ENCODE data around the gene ELOF1. TPM values are rescaled to one million over a fixed set of nuclear protein-coding genes. Genes with fewer than 3 reads are reported as not detected.

ELOF1 gene
- total and polyA plus RNA-seq, 2 of the 4 experiments (the other 2 are of a cell fraction), result 62.4 to 96.8 TPM

GRCh38 chr19:11594084-11594483 is 35.1 kb upstream of the ELOF1 start:
- TF ChIP-seq USF2 (IDR thresholded peaks at IDR 0.05; ENCODE audit: low read depth, low read length) (no peak), MAFK (IDR thresholded peaks at IDR 0.05; ENCODE audit: low read depth, low read length) (no peak; the same call in 1 of the 2 replicates), NFE2L2 (IDR thresholded peaks at IDR 0.05; ENCODE audit: low read depth, low read length) (no peak), RFX5 (IDR thresholded peaks at IDR 0.05; ENCODE audit: low read depth, low read length) (no peak), MXI1 (IDR thresholded peaks at IDR 0.05; ENCODE audit: borderline replicate concordance, low read depth, low read length) (no peak), BHLHE40 (IDR thresholded peaks at IDR 0.05; ENCODE audit: low read depth, low read length) (no peak), CEBPB (IDR thresholded peaks at IDR 0.05; ENCODE audit: low read depth, low read length) (no peak), POLR2A (IDR thresholded peaks at IDR 0.05; ENCODE audit: low read depth, low read length) (no peak), CTCF (conservative IDR thresholded peaks at IDR 0.05; ENCODE audit: low read depth, low read length) (no peak), ELK1 (IDR thresholded peaks at IDR 0.05; ENCODE audit: borderline replicate concordance, low read depth, low read length) (no peak), RAD21 (IDR thresholded peaks at IDR 0.05; ENCODE audit: low read length) (no peak), MAZ (IDR thresholded peaks at IDR 0.05; ENCODE audit: borderline replicate concordance, low read depth, low read length) (no peak), CHD1 (IDR thresholded peaks at IDR 0.05; ENCODE audit: low read depth, low read length) (no peak), RCOR1 (IDR thresholded peaks at IDR 0.05; ENCODE audit: insufficient replicate concordance, low read length) (no peak)
- CTCF ChIA-PET, result no interaction called here

More at GRCh38 chr19:11594084-11594483, 35.1 kb upstream of the ELOF1 start:
- H3K79me1 ChIP-seq (ENCODE audit: low read depth in 1 of 2, low read length in 2 of 2), result peaks cover 4 to 14% of the 10 kb centered on the region in 2 experiments; a peak in 3 of 4 replicates
- no peaks in the 10 kb centered on the region; the same call in 1 of the 2 replicates for H3K36me3 ChIP-seq (ENCODE audit: control insufficient read depth, insufficient read depth, low read length)
- intact Hi-C loops (cut with micrococcal nuclease), result no loop called here
- H2AK9ac ChIP-seq (replicated peaks; ENCODE audit: low read depth, low read length, poor library complexity), result no peak overlapping the region
- no peak overlapping the region for H3K14ac ChIP-seq (replicated peaks; ENCODE audit: low read depth, low read length)
- H3K56ac ChIP-seq (ENCODE audit: extremely low read depth, insufficient read depth, low read length), result no peak overlapping the region
- H4K8ac ChIP-seq (ENCODE audit: low read depth in 2 of 2, low read length in 2 of 2), result no peak overlapping the region
- H3K4me2 ChIP-seq (ENCODE audit: low read depth, low read length), result no peak overlapping the region
- in situ Hi-C loops (cut with MboI; ENCODE audit: low sequenced_read_pairs), result no loop called here
- no peak overlapping the region for H3K4ac ChIP-seq (ENCODE audit: low read depth, low read length)
- no peak overlapping the region for H3K27ac ChIP-seq (ENCODE audit: insufficient read depth, low read length)
- no peaks in the 10 kb centered on the region; the same call in 1 of the 2 replicates for H3K4me1 ChIP-seq (ENCODE audit: control insufficient read depth, insufficient read depth, low read length)
- no peak overlapping the region for H3K18ac ChIP-seq (ENCODE audit: low read depth, low read length)
- H2BK120ac ChIP-seq (ENCODE audit: low read depth, low read length), result no peak overlapping the region
- H2BK15ac ChIP-seq (ENCODE audit: low read depth, low read length), result no peak overlapping the region
- no peak overlapping the region for H3K4me3 ChIP-seq (ENCODE audit: insufficient read depth, low read depth, low read length)
- H3K23ac ChIP-seq (ENCODE audit: low read depth, low read length), result no peak overlapping the region
- dilution Hi-C loops (cut with HindIII; ENCODE audit: low sequenced_read_pairs, unreplicated experiment), result no loop called here
- H2BK20ac ChIP-seq (ENCODE audit: low read depth, low read length), result no peak overlapping the region
- no TSS peak for BruUV-seq (replicated peaks)
- H4K20me1 ChIP-seq (ENCODE audit: insufficient read depth, low read length), result peaks cover 13% of the 10 kb centered on the region
- no CpG with 5 or more reads among the region's 4 CpGs for WGBS, 2 experiments (ENCODE audit: extremely low coverage in 2 of 2, insufficient read length in 1 of 2)
- POLR2A ChIA-PET (ENCODE audit: unreplicated experiment), result interaction anchor here (0.6 kb wide), 1 partner anchor 143 kb away, joined by 4 read pairs; no protein-coding TSS in a partner anchor
- ATAC-seq (ENCODE audit: low read depth) (no peak), DNase-seq (no peak)
- H2BK5ac ChIP-seq (ENCODE audit: low read depth, low read length, poor library complexity, severe bottlenecking), result no peak overlapping the region
- H3K27me3 ChIP-seq (ENCODE audit: control insufficient read depth, insufficient read depth, low read length), result no peaks in the 10 kb centered on the region
- no peak overlapping the region for H3K9ac ChIP-seq (ENCODE audit: low read depth, low read length)
- no peak overlapping the region for H4K5ac ChIP-seq (ENCODE audit: low read depth, low read length)
- no peak overlapping the region for H2AFZ ChIP-seq (replicated peaks; ENCODE audit: low read length, poor library complexity)
- no peak overlapping the region for H4K91ac ChIP-seq (ENCODE audit: insufficient read depth, low read depth, low read length)
- peaks cover 8% of the 10 kb centered on the region; the same call in 1 of the 2 replicates for H3K9me1 ChIP-seq (ENCODE audit: insufficient read depth, low read length)
- no peak overlapping the region for H2AK5ac ChIP-seq (ENCODE audit: low read depth, low read length)
- H3K9me3 ChIP-seq (ENCODE audit: control insufficient read depth, insufficient read depth, low read length), result no peaks in the 10 kb centered on the region
